GM19023 (cell line): ENCODE data around the gene PIGQ.
"Not testable (repeated sequence)": the region's sequence is repeated elsewhere in the genome, so short reads cannot be mapped to it uniquely, and the experiment has no call there.

Experiments
- ATAC-seq: cut with Tn5 transposase; IDR thresholded peaks from one replicate; pipeline ENCODE4 v1.9.1; 2021; ENCODE audit warnings: mild to moderate bottlenecking, moderate library complexity; ENCODE audit not compliant: unreplicated experiment

Gene PIGQ

GRCh38 chr16:583815-584591 lies 14.2 kb downstream of the PIGQ start:
- no peak for ATAC-seq

- no peak for ATAC-seq
Observed at GRCh38 chr16:585351-585750, 15.6 kb downstream of the PIGQ start.

- ATAC-seq: no peak
Observed at GRCh38 chr16:586047-586644, 16.4 kb downstream of the PIGQ start.

DNA sequence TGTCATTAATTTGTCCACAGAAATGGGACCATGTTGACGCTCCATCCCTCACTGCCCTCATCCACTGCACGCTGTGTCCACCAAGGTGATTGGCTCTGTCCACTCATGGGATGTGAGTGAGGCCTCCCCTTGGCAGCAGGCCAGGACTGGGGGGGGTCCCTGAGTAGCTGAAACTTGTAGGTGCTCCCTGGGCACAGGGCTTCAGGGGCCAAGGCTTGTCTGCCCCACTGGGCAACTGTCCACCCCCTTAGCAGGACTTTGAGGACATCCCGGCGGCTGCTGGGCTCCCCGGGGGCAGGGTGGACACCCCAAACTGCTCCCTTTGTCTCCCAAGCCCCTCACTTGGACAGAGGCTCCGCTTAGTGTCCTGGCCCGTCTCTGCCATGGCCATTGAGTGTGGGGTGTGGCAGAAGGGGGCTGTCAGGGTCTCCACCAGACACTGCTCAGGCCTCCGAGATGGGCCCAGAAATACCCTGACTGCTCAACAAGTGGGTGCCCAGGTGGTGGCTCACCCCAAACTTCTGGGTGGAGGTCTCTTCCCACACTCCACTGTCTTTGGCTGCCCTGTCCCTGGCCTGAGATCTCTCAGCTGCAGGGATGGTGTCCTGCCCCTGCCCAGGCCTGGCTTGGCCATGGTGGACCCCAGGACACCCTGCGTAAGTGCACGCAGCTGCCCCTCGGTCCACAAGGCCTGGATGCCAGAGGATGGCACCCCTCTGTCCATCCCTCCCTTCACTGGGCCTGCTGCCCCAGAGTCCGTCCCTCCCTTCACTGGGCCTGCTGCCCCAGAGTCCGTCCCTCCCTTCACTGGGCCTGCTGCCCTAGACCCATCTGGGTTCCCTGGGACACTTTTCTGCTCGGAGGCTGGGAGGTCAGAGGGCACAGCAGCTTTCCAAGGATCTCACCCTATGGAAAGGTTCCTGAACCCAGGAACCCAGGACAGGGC lies 17.1 kb downstream of the PIGQ start:
- ATAC-seq: no peak

GRCh38 chr16:588639-588888 lies 18.8 kb downstream of the PIGQ start:
- ATAC-seq: peak; percentile 2

GRCh38 chr16:588889-589657 lies 19.3 kb downstream of the PIGQ start:
- ATAC-seq: peak; percentile 76

DNA sequence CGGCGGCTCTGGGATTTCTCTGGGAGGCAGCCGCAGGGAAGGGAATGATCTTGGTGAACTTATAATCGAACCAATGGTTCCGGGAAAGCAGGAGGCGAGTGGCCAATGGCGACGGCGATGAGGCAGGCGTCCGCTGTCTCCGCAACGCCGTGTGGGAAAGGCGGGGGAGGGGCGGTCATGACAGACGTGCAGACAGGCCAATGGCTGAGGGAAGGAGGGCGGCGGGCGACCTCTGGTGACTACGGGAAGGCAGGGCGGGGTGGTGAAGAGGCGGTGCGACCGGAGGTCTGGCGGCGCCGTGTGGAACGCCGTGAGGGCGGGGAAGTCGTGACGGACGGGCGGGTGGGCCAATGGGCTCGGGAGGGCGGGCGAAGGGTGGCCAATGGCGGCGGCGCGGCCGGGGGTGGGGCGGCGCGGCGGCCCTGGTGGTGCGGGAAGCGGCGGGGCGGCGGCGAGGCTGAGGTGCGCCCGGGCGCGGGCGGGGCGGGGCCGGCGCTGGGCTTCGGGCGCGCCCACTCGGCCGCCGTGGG lies 20.0 kb downstream of the PIGQ start, which contains the start of gene RAB40C:
TSS of gene RAB40C (plus strand) at position 409 of the 530 bp plus-strand sequence. CDS start 226 bp downstream, outside the sequence.
- ATAC-seq: peak; percentile 79

- ATAC-seq: no peak
Observed at GRCh38 chr16:590188-590814, 20.5 kb downstream of the PIGQ start.

- no peak for ATAC-seq
Observed at GRCh38 chr16:590815-591200, 21.0 kb downstream of the PIGQ start.

DNA sequence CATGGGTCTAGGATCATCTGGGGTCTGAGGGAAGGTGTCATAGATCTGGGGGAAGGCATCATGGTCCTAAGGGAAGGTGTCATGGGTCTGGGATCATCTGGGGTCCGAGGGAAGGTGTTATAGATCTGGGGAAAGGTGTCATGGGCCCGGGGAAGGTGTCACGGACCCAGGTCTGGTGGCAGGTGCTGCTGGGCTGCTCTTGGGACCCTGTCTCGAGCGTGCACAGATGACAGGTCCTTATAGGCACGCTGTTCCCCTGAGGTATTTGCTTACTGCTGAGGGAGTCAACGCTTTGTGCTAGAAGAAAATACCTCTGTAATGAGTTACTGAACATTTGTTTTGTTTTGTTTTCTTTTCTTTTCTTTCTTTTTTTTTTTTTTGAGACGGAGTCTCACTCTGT lies 21.5 kb downstream of the PIGQ start:
- no peak for ATAC-seq

DNA sequence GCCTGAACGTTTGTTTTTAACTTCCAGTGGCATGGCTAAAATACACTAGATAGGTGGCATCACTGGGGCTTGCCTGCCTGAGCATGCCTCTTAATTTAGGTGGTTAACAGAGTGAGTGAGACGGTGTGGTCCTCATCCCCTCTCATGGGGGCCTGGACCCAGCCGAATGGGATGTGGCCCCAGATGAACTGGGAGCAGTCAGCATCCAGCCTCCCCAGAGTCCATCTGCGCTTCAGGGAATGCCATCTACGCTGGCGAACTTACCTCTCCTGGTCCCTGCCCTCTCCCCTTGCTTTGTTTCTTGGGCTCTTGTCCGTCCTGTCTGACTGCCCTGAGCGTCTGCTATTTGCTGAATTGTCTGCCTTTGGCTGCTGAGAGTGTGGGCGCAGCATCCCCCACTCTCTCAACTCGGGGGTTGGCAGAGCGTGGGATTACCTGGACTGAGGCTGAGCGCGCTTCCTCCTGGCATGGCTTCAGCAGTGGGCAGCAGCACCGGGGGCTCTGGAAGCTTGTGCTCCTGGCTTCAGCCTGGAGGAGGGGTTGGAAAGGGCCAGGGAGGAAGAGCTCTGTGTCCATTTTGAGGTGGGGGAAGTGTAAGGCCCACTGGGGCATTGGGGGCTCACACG lies 22.2 kb downstream of the PIGQ start:
- ATAC-seq: no peak

DNA sequence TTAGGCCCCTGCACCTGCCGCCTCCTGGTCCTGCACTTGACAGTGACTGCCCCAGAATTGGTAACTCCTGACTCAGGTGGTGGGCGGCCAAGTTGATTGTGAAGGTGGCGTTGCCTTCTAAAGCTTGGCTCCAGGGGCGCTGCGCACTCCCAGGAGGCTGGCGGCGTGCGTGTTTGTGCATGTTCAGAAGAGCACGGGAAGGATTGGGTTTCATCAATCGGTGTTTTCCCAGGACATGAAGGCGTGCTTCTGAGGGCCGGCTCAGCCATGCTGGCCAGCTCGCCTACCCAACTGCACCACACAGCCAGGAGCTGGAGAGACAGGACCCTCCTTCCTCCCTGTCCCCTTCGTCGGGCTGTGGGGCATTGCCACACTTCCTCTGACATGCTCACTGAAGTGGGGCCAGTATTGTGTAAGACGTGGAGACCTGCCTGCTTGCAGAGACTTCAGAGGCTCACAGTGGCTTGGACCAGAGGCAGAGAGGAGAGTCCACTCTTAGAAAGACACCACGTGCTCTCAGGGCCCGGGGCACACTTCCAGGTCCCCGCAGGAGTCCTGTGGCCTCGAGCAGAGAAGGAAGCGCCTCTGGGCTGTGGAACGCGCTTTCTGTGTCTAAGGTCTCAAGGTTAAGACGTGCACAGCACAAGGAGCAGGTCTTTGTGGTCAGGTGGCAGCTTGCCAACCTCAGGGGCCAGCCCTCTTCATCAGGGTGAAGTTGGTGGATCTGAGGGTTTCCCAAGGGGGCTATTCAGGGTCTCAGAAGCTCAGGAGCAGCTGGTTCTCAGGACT lies 22.9 kb downstream of the PIGQ start:
- ATAC-seq: no peak

GRCh38 chr16:593406-593805 lies 23.6 kb downstream of the PIGQ start:
- no peak for ATAC-seq

- no peak for ATAC-seq
Observed at GRCh38 chr16:593807-594206, 24.0 kb downstream of the PIGQ start.

DNA sequence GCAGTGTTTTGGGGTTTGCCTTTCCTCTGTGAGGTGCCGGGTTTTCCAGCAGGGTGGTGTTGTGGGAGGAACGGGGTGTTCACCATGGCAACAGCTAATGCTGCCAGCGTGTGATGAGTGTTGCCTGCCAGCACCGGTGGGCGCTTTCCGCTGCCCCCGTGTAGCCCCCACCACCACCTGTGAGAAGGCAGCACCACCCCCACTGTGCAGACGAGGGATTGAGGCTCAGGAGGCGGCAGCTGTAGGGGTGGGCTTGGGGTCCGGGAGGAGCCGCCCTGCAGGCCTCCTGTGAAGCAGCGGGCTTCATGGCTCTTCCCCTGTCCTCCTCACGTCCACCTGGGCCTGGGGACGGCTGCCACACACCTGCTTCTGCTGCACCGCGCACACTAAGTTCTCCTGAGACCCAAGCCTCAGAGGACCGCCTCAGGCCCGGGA lies 25.3 kb downstream of the PIGQ start:
- ATAC-seq: no peak

- no peak for ATAC-seq
Observed at GRCh38 chr16:595942-596735, 26.4 kb downstream of the PIGQ start.

DNA sequence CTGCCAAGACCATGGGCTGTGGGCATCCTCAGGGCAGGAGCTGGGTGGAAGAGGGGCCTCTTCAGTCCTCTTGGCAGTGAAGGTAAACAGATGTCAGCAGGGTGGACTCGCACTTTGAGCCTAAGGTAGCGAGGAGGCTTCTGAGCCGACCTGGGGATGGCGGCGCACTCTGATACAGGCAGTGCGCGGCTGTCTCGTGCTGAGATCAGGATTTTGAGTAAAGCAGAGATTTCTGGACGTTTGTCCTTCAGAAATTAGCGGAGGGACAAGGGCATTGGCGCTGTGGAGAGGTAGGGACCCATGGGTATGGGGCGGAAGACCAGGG lies 26.9 kb downstream of the PIGQ start:
- no peak for ATAC-seq

GRCh38 chr16:597655-598054 lies 27.9 kb downstream of the PIGQ start:
- ATAC-seq: not testable (repeated sequence)
